ENCODE results near the gene CLRN1.
"Not testable (repeated sequence)": the region's sequence is repeated elsewhere in the genome, so short reads cannot be mapped to it uniquely, and the experiment has no call there.

CLRN1 gene

DNA sequence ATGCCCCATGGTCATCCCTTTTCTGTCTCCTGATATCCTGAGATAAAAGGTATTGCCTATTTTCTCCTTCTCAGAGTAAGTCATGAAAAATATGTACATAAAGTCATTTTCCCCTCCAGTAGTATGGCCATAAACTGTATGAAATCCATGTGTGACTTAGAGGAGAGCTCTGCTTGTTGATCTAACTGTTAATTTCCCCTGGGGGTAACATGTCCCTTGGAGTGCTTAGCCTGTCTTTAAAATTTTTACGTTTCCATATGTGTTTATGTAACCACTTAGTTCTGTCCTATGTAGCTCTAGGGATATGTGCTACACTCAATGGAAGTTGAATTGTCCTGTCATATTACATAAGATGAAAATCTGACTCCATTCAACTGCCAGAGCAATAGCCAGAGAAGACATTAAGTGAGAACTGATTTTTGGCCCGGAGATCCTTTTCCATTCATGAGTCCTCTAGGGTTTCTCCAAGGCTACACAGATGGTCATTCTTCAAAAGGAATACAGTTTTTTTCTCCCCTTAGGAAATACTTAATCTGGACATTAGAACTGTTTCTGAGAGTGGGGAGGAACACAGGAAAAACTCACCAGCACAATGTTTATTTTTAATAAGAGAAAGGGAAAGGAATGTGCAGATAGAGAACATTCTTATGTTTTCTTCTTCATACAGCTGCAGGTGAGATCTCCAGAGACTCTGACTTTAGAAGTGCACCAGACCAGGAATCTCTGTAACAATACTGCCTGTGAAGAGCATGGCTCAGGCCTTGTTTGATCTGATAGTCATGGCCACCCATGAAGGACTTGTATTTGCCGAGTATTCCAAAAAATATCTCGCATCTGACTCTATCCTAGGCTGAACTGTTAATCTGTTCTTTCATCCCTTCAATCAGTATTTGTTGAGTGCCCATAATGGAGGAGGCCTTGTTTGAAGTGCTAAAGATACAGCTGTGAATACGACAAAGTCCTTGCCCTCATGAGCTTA, 29.8 kb upstream of the CLRN1 start:
- TF ChIP-seq, protein P1, sequence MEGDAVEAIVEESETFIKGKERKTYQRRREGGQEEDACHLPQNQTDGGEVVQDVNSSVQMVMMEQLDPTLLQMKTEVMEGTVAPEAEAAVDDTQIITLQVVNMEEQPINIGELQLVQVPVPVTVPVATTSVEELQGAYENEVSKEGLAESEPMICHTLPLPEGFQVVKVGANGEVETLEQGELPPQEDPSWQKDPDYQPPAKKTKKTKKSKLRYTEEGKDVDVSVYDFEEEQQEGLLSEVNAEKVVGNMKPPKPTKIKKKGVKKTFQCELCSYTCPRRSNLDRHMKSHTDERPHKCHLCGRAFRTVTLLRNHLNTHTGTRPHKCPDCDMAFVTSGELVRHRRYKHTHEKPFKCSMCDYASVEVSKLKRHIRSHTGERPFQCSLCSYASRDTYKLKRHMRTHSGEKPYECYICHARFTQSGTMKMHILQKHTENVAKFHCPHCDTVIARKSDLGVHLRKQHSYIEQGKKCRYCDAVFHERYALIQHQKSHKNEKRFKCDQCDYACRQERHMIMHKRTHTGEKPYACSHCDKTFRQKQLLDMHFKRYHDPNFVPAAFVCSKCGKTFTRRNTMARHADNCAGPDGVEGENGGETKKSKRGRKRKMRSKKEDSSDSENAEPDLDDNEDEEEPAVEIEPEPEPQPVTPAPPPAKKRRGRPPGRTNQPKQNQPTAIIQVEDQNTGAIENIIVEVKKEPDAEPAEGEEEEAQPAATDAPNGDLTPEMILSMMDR (IDR thresholded peaks at IDR 0.05; ENCODE audit: low read depth, low read length): no peak

DNA sequence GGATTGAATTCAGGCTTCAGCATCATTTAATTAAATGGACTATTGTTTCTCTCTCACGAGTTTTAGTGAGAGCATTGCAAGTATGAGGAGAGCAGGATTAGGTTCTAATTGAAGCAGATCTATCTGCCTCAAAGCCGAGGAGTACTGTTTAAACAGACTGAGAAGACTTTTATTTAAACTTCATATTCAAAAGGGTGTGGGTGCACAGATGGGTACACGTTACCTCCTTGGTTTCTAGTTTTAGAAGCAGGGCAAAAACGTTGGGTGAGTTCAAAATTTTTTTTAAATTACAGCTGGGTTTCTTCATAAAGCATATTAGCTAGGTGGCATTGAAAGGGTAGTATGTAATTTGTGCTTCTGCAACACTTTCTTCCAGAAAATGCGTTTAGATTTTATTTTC, 26.5 kb upstream of the CLRN1 start:
- no peaks in the 10 kb centered on the region for H3K4me1 ChIP-seq
- peaks cover 5% of the 10 kb centered on the region for H3K27me3 ChIP-seq
- no peaks in the 10 kb centered on the region for H3K36me3 ChIP-seq
- H3K9me3 ChIP-seq: no peaks in the 10 kb centered on the region
- no peak overlapping the region for H3K4me3 ChIP-seq (ENCODE audit: low read depth, low read length)
- TF ChIP-seq, protein P1 (IDR thresholded peaks at IDR 0.05; ENCODE audit: low read depth, low read length): no peak
- DNase-seq: no peak

More for the DNA sequence above, 29.8 kb upstream of the CLRN1 start:
- peaks cover 8% of the 10 kb centered on the region for H3K27me3 ChIP-seq
- H3K4me1 ChIP-seq: no peaks in the 10 kb centered on the region
- no peaks in the 10 kb centered on the region for H3K36me3 ChIP-seq
- H3K9me3 ChIP-seq: no peaks in the 10 kb centered on the region
- no peak for DNase-seq
- no peak overlapping the region for H3K4me3 ChIP-seq (ENCODE audit: low read depth, low read length)

DNA sequence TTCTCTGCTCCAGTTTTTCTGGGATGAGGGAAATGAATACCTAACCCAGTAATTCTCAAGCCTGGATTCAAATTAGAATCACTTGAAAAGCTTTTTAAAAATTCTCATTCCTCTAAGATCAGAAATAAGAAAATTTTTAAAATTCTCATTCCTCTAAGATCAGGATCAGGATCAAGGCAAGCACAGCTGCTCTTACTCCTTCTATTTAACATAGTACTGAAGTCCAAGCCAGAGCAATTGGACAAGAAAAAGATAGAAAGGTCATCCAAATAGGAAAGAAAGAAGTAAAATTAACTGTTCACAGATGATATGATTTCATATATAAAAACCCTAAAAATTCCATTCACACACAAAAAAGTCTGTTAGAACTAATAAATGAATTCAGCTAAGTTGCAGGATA, 24.2 kb upstream of the CLRN1 start:
- H3K4me1 ChIP-seq: no peaks in the 10 kb centered on the region
- no peaks in the 10 kb centered on the region for H3K36me3 ChIP-seq
- H3K9me3 ChIP-seq: no peaks in the 10 kb centered on the region
- TF ChIP-seq, protein P1 (IDR thresholded peaks at IDR 0.05; ENCODE audit: low read depth, low read length): no peak
- DNase-seq: no peak
- H3K27me3 ChIP-seq: peaks cover 5% of the 10 kb centered on the region
- no peak overlapping the region for H3K4me3 ChIP-seq (ENCODE audit: low read depth, low read length)

DNA sequence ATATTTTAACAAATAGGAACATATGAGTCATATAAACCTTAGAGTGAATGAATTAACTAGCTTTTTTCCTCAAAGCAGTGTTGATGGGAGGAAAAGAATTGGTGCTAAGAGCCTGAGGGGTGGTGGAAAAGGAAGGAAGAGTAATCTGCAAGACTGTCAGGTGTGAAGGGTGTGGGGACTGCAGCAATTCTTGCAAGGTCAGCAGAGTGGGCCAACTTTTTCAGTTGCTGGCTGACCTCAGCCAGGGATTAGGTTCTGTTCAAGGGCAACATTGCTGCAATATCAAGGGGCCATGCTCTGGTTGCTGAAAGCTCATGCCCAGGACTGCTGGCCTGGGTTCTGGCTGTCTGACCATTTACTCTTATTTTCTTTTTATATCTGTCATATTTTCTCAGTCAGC, 23.0 kb upstream of the CLRN1 start:
- Histone ChIP-seq H3K4me3 (ENCODE audit: low read depth, low read length) (no peak overlapping the region), H3K9me3 (no peaks in the 10 kb centered on the region), H3K36me3 (no peaks in the 10 kb centered on the region), H3K27me3 (peaks cover 9% of the 10 kb centered on the region), H3K4me1 (no peaks in the 10 kb centered on the region)
- TF ChIP-seq, protein P1 (IDR thresholded peaks at IDR 0.05; ENCODE audit: low read depth, low read length): no peak
- DNase-seq: no peak

DNA sequence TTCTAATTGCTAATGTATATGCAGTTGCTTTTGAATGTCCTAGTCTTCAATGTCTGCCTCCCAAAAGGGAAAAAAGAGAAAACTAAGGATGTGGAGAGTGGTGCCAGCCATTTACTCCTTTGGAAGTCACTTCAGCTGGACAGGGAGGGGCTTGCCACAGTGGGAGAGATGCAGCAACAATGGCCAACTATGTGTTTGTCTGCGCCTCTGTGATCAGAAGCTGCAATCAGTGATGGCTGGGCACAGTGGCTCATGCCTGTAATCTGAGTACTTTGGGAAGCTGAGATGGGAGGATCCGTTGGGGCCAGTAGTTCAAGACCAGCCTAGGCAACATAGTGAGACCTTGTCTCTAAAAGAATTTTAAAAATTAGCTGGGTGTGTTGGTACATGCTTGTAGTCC, 16.7 kb upstream of the CLRN1 start:
- H3K4me1 ChIP-seq: no peaks in the 10 kb centered on the region
- DNase-seq: no peak
- no peaks in the 10 kb centered on the region for H3K9me3 ChIP-seq
- no peak overlapping the region for H3K4me3 ChIP-seq (ENCODE audit: low read depth, low read length)
- TF ChIP-seq, protein P1 (IDR thresholded peaks at IDR 0.05; ENCODE audit: low read depth, low read length): no peak
- H3K36me3 ChIP-seq: no peaks in the 10 kb centered on the region
- H3K27me3 ChIP-seq: peaks cover 8% of the 10 kb centered on the region

DNA sequence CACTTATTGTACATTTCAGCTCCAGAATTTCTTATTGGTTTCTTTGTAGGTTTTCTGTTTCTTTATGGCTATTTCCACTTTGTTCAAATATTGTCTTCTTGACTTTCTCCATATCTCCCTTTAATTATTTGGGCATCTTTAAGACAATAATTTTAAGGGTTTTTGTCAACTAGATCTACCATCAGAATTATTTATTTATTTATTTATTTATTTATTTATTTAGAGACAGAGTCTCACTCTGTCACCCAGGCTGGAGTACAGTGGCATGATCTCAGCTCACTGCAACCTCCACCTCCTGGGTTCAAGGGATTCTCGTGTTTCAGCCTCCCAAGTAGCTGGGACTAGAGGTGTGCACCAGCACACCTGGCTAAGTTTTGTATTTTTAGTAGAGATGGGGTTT, 15.9 kb upstream of the CLRN1 start:
- peaks cover 12% of the 10 kb centered on the region for H3K27me3 ChIP-seq

More for the DNA sequence above, 15.9 kb upstream of the CLRN1 start:
- DNase-seq; H3K36me3 ChIP-seq; H3K9me3 ChIP-seq; H3K4me1 ChIP-seq; H3K4me3 ChIP-seq (ENCODE audit: low read depth, low read length): not testable (repeated sequence)
